ENCODE results near the gene PLB1.

GRCh38 chr2:28565033-28565432 is 69.2 kb downstream of the PLB1 start:
- TF ChIP-seq POLR2A (IDR thresholded peaks at IDR 0.05), result no peak
- TF ChIP-seq, protein P1, sequence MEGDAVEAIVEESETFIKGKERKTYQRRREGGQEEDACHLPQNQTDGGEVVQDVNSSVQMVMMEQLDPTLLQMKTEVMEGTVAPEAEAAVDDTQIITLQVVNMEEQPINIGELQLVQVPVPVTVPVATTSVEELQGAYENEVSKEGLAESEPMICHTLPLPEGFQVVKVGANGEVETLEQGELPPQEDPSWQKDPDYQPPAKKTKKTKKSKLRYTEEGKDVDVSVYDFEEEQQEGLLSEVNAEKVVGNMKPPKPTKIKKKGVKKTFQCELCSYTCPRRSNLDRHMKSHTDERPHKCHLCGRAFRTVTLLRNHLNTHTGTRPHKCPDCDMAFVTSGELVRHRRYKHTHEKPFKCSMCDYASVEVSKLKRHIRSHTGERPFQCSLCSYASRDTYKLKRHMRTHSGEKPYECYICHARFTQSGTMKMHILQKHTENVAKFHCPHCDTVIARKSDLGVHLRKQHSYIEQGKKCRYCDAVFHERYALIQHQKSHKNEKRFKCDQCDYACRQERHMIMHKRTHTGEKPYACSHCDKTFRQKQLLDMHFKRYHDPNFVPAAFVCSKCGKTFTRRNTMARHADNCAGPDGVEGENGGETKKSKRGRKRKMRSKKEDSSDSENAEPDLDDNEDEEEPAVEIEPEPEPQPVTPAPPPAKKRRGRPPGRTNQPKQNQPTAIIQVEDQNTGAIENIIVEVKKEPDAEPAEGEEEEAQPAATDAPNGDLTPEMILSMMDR (IDR thresholded peaks at IDR 0.05), result no peak
- no peak for TF ChIP-seq POLR2AphosphoS5 (IDR thresholded peaks at IDR 0.05; ENCODE audit: insufficient read depth in 1 of 2, low read depth in 1 of 2)
